HEK293 (cell line): ENCODE measurements around the gene CDC5L.

Experiments
- CTCF ChIA-PET: fragments of 350-600 bp; formaldehyde crosslinking; extraction: SDS; loops from one replicate; lab custom pipeline; 2021; ENCODE audit warnings: antibody characterized with exemption; lab: Yijun Ruan, JAX
- POLR2A ChIA-PET: fragments of 300-600 bp; formaldehyde crosslinking; extraction: SDS; loops from one replicate; lab custom pipeline; 2020; ENCODE audit warnings: antibody characterized with exemption, inconsistent platforms; lab: Yijun Ruan, JAX
- H3K27ac ChIP-seq: fragments of 200-500 bp; sonication (Bioruptor generic); 2 replicates; pipeline ENCODE4 v1.5.1; 2014; ENCODE audit warnings: low read depth, low read length, control low read depth, inconsistent platforms; ENCODE audit errors: extremely low read depth
- H3K36me3 ChIP-seq, 2 experiments: fragments of 200-500 bp in 1 of 2; sonication (Bioruptor generic) in 1 of 2; 1 replicate in 1 of 2; 2 replicates in 1 of 2; pipeline ENCODE4 v1.5.1; 2014 to 2017; ENCODE audit warnings: inconsistent platforms in 2 of 2, low read length in 2 of 2; ENCODE audit not compliant: control insufficient read depth in 2 of 2, insufficient read depth in 1 of 2
- H3K4me1 ChIP-seq: fragments of 200-500 bp; sonication (Bioruptor generic); 2 replicates; pipeline ENCODE4 v1.5.1; 2014; ENCODE audit warnings: mild to moderate bottlenecking, low read length, inconsistent platforms; ENCODE audit not compliant: control insufficient read depth, insufficient read depth
- H3K4me3 ChIP-seq: 2 replicates; pipeline ENCODE4 v1.5.1; 2011; ENCODE audit warnings: low read depth, mild to moderate bottlenecking, control low read depth, low read length, moderate library complexity
- H3K9me3 ChIP-seq: fragments of 200-500 bp; sonication (Bioruptor generic); 2 replicates; pipeline ENCODE4 v1.5.1; 2014; ENCODE audit warnings: low read depth, low read length, inconsistent platforms; ENCODE audit not compliant: control insufficient read depth, insufficient read depth
- FEZF1 ChIP-seq: fragments of 450-650 bp; formaldehyde crosslinking; IDR thresholded peaks from 2 replicates; pipeline ENCODE4 v1.5.1; 2016; ENCODE audit warnings: missing biosample characterization, missing genetic modification characterization
- IKZF3 ChIP-seq: fragments of 450-650 bp; IDR thresholded peaks from 2 replicates; pipeline ENCODE4 v1.5.0; 2018; ENCODE audit warnings: missing biosample characterization, mild to moderate bottlenecking, missing genetic modification characterization, moderate library complexity
- KLF16 ChIP-seq: fragments of 450-650 bp; formaldehyde crosslinking; IDR thresholded peaks from 2 replicates; pipeline ENCODE4 v1.5.1; 2017; ENCODE audit warnings: missing biosample characterization, missing genetic modification characterization
- KLF8 ChIP-seq: fragments of 450-650 bp; formaldehyde crosslinking; IDR thresholded peaks from 2 replicates; pipeline ENCODE4 v1.5.1; 2016; ENCODE audit warnings: missing biosample characterization, missing genetic modification characterization
- SP7 ChIP-seq: fragments of 450-650 bp; formaldehyde crosslinking; IDR thresholded peaks from 2 replicates; pipeline ENCODE4 v1.5.1; 2016; ENCODE audit warnings: missing biosample characterization, missing genetic modification characterization
- TCF7L2 ChIP-seq: IDR thresholded peaks from 2 replicates; pipeline ENCODE4 v1.6.1; 2011; ENCODE audit warnings: low read depth, mild to moderate bottlenecking, inconsistent platforms, low read length, moderate library complexity, borderline replicate concordance
- ZBTB1 ChIP-seq: fragments of 450-650 bp; formaldehyde crosslinking; IDR thresholded peaks from 2 replicates; pipeline ENCODE4 v1.5.1; 2016; ENCODE audit warnings: missing biosample characterization, missing genetic modification characterization
- ZBTB17 ChIP-seq: fragments of 450-650 bp; formaldehyde crosslinking; IDR thresholded peaks from 2 replicates; pipeline ENCODE4 v1.5.1; 2016; ENCODE audit warnings: missing biosample characterization, missing genetic modification characterization
- ZEB2 ChIP-seq: fragments of 450-650 bp; formaldehyde crosslinking; IDR thresholded peaks from 2 replicates; pipeline ENCODE4 v1.5.1; 2016; ENCODE audit warnings: missing biosample characterization, missing genetic modification characterization
- ZNF112 ChIP-seq: fragments of 450-650 bp; formaldehyde crosslinking; IDR thresholded peaks from 2 replicates; pipeline ENCODE4 v1.5.0; 2017; ENCODE audit warnings: missing biosample characterization, missing genetic modification characterization
- ZNF37A ChIP-seq: fragments of 450-650 bp; IDR thresholded peaks from 2 replicates; pipeline ENCODE4 v1.5.1; 2018; ENCODE audit warnings: missing biosample characterization, missing genetic modification characterization
- ZNF558 ChIP-seq: fragments of 450-650 bp; formaldehyde crosslinking; IDR thresholded peaks from 2 replicates; pipeline ENCODE4 v1.5.1; 2016; ENCODE audit warnings: missing biosample characterization, missing genetic modification characterization
- ZSCAN30 ChIP-seq: fragments of 450-650 bp; IDR thresholded peaks from 2 replicates; pipeline ENCODE4 v1.5.1; 2018; ENCODE audit warnings: missing biosample characterization, mild to moderate bottlenecking, missing genetic modification characterization, moderate library complexity
- TF ChIP-seq, protein P1 (sequence below): fragments of 450-650 bp; formaldehyde crosslinking; IDR thresholded peaks from 2 replicates; pipeline ENCODE4 v1.5.1; 2017; ENCODE audit warnings: missing biosample characterization, missing genetic modification characterization
- TF ChIP-seq, protein P2 (sequence below): fragments of 450-650 bp; formaldehyde crosslinking; conservative IDR thresholded peaks from 2 replicates; pipeline ENCODE4 v1.5.1; 2016; ENCODE audit warnings: low read depth, missing biosample characterization, missing genetic modification characterization
- TF ChIP-seq, protein P3 (sequence below): fragments of 450-650 bp; formaldehyde crosslinking; IDR thresholded peaks from 2 replicates; pipeline ENCODE4 v1.5.1; 2016; ENCODE audit warnings: missing biosample characterization, missing genetic modification characterization
- TF ChIP-seq, protein P4 (sequence below): fragments of 450-650 bp; formaldehyde crosslinking; IDR thresholded peaks from 2 replicates; pipeline ENCODE4 v1.5.1; 2016; ENCODE audit warnings: missing biosample characterization, missing genetic modification characterization
- TF ChIP-seq, protein P5 (sequence below): fragments of 450-650 bp; formaldehyde crosslinking; IDR thresholded peaks from 2 replicates; pipeline ENCODE4 v1.5.1; 2016; ENCODE audit warnings: missing biosample characterization, missing genetic modification characterization, low read depth

Gene CDC5L

DNA sequence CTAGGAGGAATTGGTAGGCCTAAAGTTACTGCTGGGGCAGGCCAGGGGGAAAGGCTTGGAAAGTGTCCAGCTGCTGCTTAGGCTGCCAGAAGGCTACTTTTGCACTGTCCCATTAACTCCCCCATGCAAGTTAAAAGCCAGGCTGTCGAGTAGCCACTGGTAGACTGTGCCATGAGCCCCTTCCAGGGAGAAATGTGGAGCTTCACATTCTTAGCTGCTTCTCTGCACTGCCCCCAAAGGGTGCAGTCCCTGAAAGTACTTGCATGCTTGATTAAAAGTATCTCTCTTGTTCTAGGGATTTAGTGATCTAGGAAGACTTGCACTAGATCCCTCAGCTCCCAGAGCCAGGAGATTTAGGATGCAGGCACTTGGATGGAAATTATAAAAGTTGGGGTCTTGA lies 57.3 kb downstream of the CDC5L start:
- H3K9me3 ChIP-seq, result no peaks in the 10 kb centered on the region
- H3K36me3 ChIP-seq, result peaks cover 18 to 25% of the 10 kb centered on the region in 2 experiments
- peaks cover 31% of the 10 kb centered on the region for H3K4me1 ChIP-seq
- CTCF ChIA-PET, result interaction anchor here (0.7 to 6.6 kb wide), 5 partner anchors 8 to 139 kb away, joined by 3 to 92 read pairs (median 14); no protein-coding TSS in a partner anchor
- no peak overlapping the region for H3K4me3 ChIP-seq
- TF ChIP-seq, protein P1, sequence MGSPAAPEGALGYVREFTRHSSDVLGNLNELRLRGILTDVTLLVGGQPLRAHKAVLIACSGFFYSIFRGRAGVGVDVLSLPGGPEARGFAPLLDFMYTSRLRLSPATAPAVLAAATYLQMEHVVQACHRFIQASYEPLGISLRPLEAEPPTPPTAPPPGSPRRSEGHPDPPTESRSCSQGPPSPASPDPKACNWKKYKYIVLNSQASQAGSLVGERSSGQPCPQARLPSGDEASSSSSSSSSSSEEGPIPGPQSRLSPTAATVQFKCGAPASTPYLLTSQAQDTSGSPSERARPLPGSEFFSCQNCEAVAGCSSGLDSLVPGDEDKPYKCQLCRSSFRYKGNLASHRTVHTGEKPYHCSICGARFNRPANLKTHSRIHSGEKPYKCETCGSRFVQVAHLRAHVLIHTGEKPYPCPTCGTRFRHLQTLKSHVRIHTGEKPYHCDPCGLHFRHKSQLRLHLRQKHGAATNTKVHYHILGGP (tag by site-specific recombination), result no peak
- TF ChIP-seq ZSCAN30 (tag by site-specific recombination), result no peak
- TF ChIP-seq, protein P2, sequence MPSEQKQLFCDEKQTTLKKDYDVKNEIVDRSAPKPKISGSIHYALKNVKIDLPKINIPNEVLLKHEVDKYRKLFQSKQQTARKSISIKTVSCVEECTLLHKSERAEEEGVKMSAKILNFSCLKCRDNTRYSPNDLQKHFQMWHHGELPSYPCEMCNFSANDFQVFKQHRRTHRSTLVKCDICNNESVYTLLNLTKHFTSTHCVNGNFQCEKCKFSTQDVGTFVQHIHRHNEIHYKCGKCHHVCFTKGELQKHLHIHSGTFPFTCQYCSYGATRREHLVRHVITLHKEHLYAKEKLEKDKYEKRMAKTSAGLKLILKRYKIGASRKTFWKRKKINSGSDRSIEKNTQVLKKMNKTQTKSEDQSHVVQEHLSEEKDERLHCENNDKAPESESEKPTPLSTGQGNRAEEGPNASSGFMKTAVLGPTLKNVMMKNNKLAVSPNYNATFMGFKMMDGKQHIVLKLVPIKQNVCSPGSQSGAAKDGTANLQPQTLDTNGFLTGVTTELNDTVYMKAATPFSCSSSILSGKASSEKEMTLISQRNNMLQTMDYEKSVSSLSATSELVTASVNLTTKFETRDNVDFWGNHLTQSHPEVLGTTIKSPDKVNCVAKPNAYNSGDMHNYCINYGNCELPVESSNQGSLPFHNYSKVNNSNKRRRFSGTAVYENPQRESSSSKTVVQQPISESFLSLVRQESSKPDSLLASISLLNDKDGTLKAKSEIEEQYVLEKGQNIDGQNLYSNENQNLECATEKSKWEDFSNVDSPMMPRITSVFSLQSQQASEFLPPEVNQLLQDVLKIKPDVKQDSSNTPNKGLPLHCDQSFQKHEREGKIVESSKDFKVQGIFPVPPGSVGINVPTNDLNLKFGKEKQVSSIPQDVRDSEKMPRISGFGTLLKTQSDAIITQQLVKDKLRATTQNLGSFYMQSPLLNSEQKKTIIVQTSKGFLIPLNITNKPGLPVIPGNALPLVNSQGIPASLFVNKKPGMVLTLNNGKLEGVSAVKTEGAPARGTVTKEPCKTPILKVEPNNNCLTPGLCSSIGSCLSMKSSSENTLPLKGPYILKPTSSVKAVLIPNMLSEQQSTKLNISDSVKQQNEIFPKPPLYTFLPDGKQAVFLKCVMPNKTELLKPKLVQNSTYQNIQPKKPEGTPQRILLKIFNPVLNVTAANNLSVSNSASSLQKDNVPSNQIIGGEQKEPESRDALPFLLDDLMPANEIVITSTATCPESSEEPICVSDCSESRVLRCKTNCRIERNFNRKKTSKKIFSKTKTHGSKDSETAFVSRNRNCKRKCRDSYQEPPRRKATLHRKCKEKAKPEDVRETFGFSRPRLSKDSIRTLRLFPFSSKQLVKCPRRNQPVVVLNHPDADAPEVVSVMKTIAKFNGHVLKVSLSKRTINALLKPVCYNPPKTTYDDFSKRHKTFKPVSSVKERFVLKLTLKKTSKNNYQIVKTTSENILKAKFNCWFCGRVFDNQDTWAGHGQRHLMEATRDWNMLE (tag by site-specific recombination), result no peak
- TF ChIP-seq, protein P3, sequence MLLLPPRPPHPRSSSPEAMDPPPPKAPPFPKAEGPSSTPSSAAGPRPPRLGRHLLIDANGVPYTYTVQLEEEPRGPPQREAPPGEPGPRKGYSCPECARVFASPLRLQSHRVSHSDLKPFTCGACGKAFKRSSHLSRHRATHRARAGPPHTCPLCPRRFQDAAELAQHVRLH (tag by site-specific recombination), result no peak
- no peak for TF ChIP-seq ZNF37A (tag by site-specific recombination)
- TF ChIP-seq, protein P4, sequence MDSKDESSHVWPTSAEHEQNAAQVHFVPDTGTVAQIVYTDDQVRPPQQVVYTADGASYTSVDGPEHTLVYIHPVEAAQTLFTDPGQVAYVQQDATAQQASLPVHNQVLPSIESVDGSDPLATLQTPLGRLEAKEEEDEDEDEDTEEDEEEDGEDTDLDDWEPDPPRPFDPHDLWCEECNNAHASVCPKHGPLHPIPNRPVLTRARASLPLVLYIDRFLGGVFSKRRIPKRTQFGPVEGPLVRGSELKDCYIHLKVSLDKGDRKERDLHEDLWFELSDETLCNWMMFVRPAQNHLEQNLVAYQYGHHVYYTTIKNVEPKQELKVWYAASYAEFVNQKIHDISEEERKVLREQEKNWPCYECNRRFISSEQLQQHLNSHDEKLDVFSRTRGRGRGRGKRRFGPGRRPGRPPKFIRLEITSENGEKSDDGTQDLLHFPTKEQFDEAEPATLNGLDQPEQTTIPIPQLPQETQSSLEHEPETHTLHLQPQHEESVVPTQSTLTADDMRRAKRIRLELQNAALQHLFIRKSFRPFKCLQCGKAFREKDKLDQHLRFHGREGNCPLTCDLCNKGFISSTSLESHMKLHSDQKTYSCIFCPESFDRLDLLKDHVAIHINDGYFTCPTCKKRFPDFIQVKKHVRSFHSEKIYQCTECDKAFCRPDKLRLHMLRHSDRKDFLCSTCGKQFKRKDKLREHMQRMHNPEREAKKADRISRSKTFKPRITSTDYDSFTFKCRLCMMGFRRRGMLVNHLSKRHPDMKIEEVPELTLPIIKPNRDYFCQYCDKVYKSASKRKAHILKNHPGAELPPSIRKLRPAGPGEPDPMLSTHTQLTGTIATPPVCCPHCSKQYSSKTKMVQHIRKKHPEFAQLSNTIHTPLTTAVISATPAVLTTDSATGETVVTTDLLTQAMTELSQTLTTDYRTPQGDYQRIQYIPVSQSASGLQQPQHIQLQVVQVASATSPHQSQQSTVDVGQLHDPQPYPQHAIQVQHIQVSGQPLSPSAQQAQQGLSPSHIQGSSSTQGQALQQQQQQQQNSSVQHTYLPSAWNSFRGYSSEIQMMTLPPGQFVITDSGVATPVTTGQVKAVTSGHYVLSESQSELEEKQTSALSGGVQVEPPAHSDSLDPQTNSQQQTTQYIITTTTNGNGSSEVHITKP (tag by site-specific recombination), result 0 out of 2 replicates have a peak, but pooled peaks have one; percentile 37
- POLR2A ChIA-PET, result no interaction called here
- no peak overlapping the region for H3K27ac ChIP-seq

DNA sequence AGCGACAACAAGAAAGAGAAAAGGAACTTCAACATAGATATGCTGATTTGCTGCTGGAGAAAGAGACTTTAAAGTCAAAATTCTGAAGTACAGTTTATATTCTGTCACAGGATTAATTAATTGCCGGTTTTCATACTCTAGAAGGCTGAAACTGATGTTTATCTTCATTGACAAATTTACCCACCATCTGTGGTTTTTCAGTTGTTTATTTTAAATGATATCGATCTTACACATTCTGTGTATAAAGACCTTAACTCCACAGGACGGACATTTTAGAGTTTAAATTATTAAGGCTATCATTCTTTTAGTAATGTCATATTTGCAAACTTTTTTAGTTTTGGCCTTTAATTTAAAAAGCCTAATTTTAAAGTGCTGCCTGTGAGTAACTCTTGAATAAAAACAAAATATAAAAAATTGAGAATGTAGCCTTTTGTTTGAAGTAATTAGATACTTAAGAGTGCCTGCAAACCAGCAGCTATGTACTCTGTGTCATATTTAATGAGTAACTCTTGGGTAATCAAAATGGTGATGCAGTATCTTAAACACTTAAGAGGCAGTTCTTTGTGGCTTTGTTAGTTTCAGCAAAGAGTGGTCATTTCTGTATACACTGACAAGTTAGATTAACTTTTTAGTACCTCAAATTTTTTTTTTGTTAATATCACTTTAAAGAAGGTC lies 59.3 kb downstream of the CDC5L start:
- Histone ChIP-seq H3K9me3 (no peaks in the 10 kb centered on the region), H3K36me3 (peaks cover 10 to 20% of the 10 kb centered on the region in 2 experiments), H3K4me3 (no peak overlapping the region), H3K4me1 (peaks cover 31% of the 10 kb centered on the region), H3K27ac (no peak overlapping the region)
- ChIA-PET CTCF (interaction anchor here (0.5 to 6.6 kb wide), 6 partner anchors 10 to 1268 kb away, joined by 3 to 92 read pairs (median 4); no protein-coding TSS in a partner anchor), POLR2A (interaction anchor here (0.6 kb wide), 1 partner anchor 11 kb away, joined by 3 read pairs; no protein-coding TSS in a partner anchor)
- TF ChIP-seq TCF7L2 (peak; percentile 58; the same call in 1 of the 2 replicates), ZNF112 (tag by site-specific recombination) (no peak), KLF8 (tag by site-specific recombination) (peak; percentile 70; the same call in 1 of the 2 replicates), ZEB2 (tag by site-specific recombination) (peak; percentile 80), ZNF558 (0 out of 2 replicates have a peak, but pooled peaks have one; percentile 18), FEZF1 (tag by site-specific recombination) (peak; percentile 79), KLF16 (0 out of 2 replicates have a peak, but pooled peaks have one; percentile 32), IKZF3 (tag by site-specific recombination) (peak; percentile 62; the same call in 1 of the 2 replicates), ZBTB1 (tag by site-specific recombination) (0 out of 2 replicates have a peak, but pooled peaks have one; percentile 23), SP7 (tag by site-specific recombination) (peak; percentile 97), ZBTB17 (tag by site-specific recombination) (peak; percentile 41; the same call in 1 of the 2 replicates)
- TF ChIP-seq, protein P5, sequence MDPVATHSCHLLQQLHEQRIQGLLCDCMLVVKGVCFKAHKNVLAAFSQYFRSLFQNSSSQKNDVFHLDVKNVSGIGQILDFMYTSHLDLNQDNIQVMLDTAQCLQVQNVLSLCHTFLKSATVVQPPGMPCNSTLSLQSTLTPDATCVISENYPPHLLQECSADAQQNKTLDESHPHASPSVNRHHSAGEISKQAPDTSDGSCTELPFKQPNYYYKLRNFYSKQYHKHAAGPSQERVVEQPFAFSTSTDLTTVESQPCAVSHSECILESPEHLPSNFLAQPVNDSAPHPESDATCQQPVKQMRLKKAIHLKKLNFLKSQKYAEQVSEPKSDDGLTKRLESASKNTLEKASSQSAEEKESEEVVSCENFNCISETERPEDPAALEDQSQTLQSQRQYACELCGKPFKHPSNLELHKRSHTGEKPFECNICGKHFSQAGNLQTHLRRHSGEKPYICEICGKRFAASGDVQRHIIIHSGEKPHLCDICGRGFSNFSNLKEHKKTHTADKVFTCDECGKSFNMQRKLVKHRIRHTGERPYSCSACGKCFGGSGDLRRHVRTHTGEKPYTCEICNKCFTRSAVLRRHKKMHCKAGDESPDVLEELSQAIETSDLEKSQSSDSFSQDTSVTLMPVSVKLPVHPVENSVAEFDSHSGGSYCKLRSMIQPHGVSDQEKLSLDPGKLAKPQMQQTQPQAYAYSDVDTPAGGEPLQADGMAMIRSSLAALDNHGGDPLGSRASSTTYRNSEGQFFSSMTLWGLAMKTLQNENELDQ (tag by site-specific recombination), result no peak
